Right renal cortex interstitium (tissue), 3 donors: Measurements from ENCODE around the gene NKX1-2. TPM values are rescaled to one million over a fixed set of nuclear protein-coding genes. Genes with fewer than 3 reads are reported as not detected.

Source experiments
- DNase-seq, 3 donors: peaks; one replicate each; pipeline ENCODE4 v3.0.0-alpha.2; 2013; ENCODE audit warnings: low read depth in 3 of 3, low spot score in 2 of 3
- polyA plus RNA-seq, 3 donors: library from polyadenylated mRNA; unstranded; fragments of 120-200 nt; gene quantifications; one replicate each; pipeline ENCODE4 v1.2.1, GENCODE V29; 2013; ENCODE audit not compliant: insufficient read length in 3 of 3

NKX1-2 gene
- not detected for polyA plus RNA-seq

DNA sequence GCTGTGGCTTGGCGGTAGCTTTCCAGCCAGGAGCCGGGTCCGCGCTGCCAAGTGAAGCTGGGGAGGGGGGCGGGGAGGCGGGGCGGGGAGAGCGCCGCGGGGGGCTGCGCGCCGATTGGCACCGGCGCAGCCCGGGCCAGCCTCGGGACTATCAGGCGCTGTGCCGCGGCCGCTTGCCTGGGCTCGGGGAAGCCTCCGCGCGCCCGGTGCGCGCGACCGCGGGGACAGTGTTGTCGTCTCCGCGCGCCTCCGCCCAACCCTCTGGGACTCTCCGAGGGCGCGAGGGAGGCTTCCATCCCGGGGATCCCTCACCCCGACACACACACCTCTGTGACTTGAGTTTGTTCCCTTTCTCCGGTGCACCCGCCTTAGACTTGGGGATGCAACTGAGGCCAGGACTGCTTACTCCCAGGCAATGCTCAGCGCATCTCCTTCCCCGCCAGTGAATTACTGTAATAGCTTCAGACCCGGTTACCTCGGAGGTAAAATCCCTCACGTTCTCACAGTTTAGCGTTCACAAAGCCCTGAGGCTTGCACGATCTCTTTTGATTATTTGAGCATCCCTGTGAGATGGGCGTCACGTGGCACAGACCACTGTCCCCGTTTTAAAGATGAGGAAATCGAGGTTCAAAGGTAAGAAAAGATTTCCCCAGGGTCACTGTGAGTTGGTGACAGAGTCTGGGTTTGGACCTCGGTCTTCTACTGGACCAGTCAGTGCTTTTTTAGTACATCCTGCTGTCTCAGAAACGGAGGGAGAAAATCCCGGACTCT lies at the start of gene NKX1-2:
TSS of gene NKX1-2 (minus strand) at position 24 of the 771 bp plus-strand sequence. CDS start 92 bp downstream, outside the sequence.
- DNase-seq, result no peak

DNA sequence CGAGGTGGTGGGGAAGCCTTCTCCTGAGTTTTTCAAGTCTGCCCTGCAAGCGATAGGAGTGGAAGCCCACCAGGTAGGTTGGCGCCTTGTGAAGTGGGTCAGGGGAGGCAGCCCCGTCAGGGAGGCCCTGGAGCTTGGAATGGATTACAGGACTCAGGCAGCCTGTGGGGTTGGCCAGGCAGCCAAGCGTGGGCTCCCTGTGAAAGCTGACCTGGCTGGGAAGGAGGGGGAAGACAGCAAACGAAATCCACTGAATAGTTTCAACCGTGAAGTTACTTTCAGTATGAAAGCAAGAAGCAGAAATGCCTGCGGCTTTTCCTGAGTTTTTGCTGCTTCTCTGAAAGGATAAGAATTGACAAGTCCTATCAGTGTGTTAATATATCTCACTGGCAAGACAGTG lies 48.2 kb upstream of the NKX1-2 start:
- DNase-seq, result peak; percentile 25 to 60 (median 32)

DNA sequence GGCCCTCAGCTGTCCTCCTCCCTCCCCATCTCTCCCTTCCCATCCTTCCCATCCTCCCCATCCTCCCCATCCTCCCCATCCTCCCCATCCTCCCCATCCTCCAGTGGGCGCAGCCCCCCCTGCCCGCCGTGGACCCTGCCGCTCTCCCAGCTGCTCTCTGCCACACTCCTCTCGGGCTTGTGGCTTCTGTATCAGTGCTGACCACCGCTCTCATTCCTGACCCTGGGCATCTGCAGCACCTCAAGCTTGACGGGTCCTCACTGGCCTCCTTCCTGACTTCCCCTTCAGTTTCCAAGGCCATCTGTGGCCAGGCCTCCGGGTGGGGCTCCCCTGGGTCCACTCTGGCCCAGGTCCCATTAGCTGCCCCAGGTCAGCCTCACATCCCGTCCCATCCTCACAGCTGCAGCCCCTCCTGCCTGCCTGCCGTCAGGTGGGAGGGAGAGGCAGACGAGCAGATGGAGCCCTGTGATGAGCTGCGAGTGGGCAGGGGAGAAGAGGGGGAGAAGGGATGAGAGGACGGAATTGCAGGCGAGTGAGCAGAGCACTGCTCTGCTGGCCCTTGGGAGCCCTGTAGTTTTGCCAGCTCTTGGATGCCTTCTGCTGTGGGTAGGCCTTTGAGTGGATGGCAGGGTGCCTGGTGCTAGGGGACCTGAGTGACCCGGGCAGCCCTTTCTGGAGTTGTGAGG lies 47.5 kb upstream of the NKX1-2 start:
- no peak for DNase-seq

DNA sequence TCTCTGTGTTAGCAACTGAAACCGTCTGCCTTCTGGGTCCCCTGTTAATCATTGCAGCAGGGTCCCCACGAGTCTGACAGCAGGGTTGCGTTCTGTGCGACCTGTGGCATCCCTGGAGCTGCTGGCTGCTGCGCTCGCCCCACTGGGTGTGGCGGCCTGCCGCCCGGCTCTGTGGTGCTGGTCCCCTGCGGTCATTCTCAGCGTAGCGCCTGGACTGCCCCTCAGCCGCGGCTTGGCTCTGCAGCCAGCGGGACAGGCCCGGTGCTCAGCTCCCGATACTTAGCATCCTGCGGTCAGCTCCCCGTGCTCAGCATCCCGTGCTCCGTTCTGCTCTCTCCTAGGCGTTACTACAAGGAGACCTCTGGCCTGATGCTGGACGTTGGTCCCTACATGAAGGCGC lies 46.8 kb upstream of the NKX1-2 start:
- no peak for DNase-seq

DNA sequence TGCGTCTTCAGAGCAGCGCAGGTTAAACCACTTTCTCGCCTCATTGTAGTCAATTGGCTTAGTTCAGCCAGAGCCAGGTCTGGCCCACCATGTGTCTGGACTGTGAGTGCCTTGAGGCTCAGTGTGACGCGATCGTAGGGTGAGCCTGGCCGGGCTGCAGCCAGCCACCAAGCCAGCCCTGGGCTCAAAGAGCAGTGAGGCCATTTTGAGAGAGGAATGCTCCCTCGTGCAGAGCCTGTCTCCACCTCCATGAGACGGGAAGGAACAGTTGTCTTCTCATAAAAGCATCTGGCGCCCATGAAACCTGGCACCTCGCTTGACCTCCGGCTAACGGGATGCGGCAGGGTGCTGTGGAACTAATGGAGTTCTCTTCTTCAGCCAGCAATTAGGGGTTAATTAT lies 46.3 kb upstream of the NKX1-2 start:
- no peak for DNase-seq

DNA sequence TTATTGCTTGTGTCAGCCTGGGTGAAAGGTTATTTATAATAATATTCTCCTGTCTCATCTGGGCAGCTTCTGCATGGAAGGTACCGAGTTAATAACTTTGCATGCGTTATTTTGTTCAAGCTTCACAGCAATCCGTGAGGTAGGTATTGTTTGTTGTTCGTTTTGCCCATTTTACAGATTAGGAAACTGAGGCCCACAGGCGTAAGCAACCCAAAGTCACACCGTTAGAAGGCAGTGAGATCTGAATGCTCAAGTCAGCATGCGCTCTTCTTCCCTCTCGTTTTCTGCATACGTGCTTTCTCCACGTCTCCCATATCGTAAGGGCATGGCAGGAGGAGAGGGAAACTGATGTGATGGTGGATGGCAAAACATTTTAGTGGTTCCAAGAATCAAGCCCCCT lies 45.9 kb upstream of the NKX1-2 start:
- no peak for DNase-seq

DNA sequence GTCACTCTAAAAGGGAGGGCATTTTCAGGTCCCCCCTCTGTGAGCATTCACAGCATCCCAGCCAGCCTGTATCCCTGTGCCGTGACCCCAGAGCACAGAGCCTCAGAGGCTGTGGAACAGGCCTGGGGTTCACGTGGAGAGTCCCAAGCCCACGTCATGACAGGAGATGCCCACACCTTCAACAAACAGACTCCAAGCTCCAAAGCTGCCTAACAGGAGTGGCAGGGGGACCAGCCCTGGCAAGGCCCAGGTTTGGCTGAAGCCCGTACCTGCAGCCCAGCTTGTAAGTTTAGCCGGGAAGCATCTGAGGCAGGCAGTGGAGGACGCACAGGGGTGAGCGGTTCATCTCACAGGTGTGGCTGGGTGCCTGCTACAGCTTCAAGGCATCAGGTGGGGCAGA lies 45.3 kb upstream of the NKX1-2 start:
- DNase-seq, result no peak

DNA sequence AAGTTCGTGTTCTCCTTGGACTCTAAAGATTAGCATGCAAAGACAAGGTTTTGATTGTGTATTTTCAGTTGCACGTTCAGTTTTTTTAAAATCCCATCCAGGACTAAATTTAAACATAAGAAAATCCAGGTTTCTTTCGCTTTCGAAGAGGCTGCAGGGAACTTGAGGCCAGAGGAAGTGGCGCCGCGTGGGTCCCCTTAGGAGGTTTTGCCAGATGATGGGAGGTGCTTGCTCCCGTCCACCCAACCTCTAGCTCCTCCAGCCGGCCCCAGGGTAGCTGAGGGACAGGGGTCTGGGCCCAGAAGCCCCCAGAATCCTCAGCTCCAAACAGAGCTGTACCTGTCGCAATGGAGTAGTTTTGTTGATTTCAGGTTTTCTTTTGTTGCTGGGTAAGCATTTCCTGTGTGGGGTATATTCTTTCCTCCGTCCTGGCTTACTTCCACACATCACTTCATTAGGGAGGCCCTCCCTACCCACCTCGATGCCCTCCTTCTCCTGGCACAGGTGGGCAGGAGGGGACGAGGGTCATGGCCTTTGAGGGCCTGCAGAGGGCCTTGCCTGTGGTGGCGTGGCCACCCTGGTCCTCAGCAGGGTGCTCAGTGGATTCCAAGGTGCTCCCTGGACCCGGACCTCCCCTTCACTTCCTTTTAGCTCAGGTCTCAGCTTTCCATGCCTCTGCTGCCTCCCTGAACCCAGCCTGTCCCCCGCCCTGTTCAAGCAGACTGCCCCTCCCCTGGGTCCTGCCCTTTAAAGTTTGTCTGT lies 44.4 kb upstream of the NKX1-2 start:
- no peak for DNase-seq

DNA sequence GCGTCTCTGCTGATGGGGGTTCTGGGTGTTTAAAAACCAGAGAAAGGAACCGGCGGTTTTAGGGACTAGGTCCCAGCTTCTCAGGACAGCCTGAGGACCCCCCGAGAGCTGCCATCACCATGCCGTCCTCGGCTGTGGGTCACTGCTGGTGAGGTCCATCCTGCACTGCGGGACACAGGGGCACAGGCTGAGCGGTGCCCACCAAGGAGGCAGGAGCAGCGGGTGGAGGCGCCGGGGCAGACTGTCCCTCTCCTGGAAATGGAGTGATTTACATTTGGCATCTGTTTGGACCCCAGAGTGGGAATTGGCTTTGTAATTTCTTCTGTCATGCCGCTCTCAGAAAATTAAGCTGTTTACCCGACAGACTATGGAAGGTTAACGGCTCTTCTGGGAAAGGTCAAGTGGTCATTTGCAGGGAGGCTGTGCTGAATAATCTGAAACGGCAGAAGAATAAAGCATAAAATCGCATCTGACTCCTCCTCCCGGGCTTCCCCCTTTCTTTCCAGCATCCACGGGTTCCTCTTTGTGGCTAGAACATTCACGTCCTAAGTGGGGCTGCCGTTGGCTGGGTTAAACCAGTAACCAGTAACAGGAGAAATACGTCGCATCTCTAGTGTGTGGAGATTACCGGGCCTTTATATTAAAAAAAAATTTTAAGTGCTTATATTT lies 43.5 kb upstream of the NKX1-2 start:
- no peak for DNase-seq

DNA sequence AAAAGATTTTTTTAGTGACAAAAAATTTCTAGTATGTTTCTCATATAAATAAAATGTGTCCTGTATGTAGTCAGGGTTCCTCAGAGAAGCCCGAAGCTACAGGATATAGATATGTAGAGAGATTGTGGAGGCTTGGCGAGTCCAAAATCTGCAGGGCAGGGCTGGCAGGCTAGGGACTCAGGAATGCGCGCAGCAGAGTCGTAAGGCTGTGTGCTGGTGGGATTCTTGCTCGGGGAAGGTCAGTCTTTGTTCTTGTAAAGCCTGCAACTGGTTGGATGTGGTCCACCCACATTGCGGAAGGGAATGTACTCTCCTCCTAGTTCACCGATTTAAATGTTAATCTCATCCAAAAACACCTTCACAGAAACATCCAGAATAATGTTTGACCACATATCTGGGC lies 42.4 kb upstream of the NKX1-2 start:
- no peak for DNase-seq

DNA sequence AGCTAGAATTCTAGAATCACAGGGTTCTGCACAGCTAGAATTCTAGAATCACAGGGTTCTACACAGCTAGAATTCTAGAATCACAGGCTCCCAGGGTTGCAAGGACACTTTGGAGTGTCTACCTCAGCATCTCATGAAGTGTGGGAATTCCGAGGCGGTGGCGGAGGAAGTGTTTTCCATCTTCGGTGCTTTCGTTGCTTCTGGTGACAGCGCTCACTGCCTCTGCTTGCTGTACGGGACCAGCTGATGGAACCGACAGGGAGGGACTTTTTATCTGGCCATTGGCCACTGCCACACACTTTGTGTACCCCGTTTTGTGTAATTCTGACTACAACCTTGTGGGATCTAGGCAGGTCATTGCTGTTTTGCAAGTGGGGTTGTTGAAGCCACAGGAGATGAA lies 41.3 kb upstream of the NKX1-2 start:
- DNase-seq, result no peak

DNA sequence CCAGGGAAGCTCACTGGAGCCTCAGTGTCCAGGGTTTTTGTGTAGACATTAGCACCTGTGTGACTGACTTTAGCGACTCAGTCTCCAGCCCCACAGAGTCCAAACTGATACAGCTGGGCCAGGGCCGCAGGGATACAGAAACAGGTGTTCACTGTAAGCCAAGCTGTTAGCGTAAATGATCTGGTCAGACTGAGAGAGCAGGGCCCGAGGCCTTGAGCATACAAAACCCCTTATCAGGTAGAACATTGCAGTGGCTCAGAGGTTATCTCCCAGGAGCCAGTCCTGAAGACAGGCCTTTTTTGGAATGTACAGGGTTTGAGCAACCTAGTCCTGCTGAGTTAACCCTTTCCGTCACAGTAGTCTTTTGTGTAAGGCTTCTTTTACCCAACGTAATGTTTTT lies 36.8 kb upstream of the NKX1-2 start:
- DNase-seq, result no peak

DNA sequence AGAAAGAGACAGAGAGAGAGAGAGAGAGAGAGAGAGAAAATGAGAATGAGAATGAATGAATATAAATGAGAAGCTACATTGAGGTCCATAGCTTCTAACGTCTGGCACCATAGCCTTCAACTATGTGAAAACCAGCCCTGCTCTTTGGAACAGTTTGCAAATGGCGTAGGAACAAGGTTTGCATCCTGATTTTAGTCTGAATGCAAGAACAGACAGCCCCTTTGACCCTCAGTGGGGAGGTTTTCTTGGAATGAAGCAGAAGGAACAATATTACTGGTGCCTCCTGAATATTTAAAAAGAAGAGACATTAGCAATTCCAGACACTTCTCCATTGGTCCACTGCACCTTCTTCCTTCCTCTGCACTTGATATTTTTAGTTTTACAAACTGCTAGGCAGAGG lies 34.8 kb upstream of the NKX1-2 start:
- no peak for DNase-seq

DNA sequence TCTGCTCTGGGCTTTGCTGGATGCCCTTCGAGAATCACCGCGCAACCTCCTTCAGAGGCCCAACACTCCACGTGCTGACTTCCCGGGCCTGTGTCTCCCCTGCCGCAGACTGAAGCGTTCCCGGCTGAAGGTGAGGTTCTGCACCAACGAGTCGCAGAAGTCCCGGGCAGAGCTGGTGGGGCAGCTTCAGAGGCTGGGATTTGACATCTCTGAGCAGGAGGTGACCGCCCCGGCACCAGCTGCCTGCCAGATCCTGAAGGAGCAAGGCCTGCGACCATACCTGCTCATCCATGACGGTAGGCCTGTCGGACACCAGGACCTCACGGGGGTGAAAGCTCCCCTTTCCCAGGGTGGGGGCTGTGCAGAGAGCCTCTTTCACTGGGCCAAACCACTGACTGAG lies 34.2 kb upstream of the NKX1-2 start:
- DNase-seq, result no peak

DNA sequence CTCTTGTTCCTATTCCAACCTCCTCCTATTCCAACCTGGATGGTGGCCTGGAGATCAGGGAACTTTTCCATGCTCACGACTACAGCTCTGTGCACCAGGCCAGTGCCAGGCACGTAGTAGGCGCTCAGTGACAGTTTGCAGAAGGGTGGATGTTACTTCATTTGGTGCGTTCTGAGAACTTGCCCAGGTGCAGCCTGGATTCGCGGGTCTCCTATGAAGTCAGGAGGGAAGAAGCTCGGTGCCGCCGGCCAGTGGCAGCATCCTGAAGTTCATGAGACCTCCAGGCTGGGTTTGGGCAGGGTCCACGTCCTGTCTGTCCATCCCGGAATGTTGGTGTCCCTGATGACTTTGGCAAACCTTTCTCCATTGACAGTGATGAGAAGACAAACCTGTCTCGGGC lies 33.0 kb upstream of the NKX1-2 start:
- no peak for DNase-seq

DNA sequence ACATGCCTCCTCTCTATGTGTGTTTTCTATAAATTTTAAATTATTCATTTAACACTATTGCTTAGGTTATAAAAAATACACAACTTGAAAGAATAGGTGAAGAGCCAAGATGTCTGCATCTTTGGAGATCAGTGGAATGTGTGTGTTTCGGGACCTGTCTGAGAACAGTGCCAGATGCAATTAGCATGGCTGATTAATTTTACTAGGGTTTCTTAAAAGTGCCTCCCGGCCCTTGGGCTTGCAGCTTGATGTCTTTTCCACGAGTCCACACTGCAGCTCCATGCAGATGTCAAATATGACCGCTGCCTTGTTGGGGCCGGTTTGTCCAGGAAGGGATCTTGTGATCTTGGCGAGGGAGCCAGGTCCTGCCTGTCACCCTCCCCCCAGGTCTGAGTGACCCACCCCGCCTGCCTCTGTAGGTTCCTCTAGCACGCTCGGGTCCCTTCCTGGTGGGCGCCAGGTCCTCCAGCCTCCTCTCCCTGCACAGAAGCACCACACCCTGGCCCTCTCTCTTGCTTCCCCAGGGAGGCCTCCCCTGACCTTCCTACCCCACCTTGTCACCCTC lies 32.5 kb upstream of the NKX1-2 start:
- no peak for DNase-seq

DNA sequence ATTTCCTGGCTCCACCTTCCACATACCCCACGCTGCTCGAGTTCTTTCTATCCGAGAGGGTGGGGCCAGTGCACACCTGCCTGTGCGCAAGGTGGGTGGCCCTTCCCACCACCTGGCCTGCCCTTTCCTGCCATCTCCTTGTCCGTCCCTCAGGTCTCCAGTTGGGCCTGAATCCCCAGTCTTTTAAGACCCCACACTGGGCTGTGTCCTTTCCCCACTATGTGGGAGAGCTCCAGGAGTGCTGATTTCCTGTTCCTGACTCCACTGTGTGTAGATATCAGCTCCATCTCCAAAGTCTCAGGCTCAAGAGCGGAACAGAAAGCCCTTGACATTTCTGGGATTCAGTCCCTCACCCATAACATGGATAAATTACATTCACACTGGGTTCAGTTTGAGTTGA lies 31.9 kb upstream of the NKX1-2 start:
- no peak for DNase-seq

DNA sequence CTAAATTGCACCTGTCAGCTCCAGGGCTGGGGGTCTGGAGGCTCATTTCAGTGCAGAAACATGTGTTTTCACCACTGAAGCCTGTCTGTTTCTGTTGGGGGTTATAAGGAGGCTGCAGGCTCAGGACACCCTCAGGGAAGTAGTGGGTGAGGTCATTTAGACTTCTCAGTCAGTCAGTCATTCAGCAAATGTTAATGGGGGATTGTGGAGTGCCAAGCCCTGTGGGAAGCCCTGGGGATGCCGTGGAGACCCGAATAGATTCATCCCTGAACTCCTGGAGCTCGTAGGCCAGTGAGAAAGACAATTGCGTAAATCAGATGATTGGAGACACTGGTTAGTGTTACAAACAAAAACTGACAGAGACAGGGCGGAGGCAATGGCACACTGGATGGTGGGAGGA lies 31.0 kb upstream of the NKX1-2 start:
- DNase-seq, result no peak

DNA sequence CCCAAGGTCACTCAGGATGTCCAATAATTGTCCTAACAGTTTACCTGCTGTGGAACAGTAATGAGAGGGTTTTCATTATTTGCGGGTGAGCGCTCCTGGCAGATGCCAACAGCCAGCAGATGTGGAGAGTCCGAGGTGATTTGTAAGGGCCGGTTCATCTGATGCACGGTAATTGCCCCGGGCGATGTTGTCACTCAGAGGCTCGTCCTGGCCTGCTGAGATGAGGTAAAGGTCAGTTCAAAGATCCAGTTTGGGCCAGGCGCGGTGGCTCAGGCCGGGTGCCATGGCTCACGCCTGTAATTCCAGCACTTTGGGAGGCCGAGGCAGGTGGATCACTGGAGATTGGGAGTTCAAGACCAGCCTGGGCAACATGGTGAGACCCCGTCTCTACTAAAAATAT lies 28.7 kb upstream of the NKX1-2 start:
- no peak for DNase-seq

DNA sequence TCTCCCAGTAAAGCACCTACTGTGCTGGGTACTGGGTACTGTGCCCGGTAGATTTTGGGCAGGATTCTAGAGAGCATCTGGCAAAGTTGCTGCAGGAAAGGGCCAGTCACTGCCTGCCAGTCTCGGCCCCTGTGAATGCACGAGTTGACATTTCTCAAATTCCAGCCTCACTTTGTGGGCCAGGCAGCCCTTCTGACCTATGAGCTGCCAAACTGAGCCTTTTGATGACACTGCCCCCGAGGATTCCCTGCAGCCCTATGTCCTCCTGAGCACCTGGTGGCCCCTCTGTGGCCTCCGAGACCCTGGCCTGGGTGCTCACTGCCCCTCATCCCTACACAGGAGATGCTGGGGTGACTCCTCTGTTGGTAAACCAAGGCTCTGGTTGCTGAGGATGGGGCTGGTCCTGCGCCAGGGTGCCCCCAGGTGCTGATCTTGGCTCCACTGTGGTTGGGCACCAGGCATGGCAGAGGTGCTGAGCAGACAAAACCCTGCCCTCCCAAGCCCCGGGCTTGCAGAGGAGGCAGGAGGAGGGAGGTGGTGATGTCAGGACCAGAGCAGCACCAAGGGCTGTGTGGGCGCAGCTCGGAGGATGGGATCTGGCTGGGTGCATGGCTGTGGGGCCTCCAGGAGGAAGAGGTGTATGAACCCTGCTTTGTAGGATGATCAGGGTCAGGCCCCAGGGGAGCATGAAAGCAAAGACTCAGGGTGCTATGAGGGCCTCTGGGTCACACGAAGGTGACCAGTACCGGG lies 28.0 kb upstream of the NKX1-2 start:
- DNase-seq, result no peak
